Thoracic aorta (tissue), 2 donors: Measurements from ENCODE around the gene CTNNA2. TPM values are rescaled to one million over a fixed set of nuclear protein-coding genes. Genes with fewer than 3 reads are reported as not detected.

ENCODE experiments used
- ATAC-seq: fragments of 150-250 bp; one replicate; pipeline ENCODE4 v1.8.0; 2017; ENCODE audit warnings: low read depth; ENCODE audit not compliant: insufficient number of reproducible peaks, low FRiP score
- DNase-seq: peaks from one replicate; pipeline ENCODE4 v3.0.0-alpha.2; 2020; ENCODE audit warnings: low spot score
- H3K27ac ChIP-seq, 2 donors: fragments of 200-600 bp; sonication (generic); 1 replicate in 1 of 2; 2 replicates in 1 of 2; pipeline ENCODE4 v1.5.1; 2016; ENCODE audit warnings: mild to moderate bottlenecking in 2 of 2, moderate library complexity in 2 of 2
- H3K27me3 ChIP-seq: fragments of 200-600 bp; sonication (generic); replicated peaks from 2 replicates; pipeline ENCODE4 v1.6.0; 2016; ENCODE audit warnings: mild to moderate bottlenecking; ENCODE audit not compliant: insufficient read depth
- H3K36me3 ChIP-seq: fragments of 200-600 bp; sonication (generic); one replicate; pipeline ENCODE4 v1.5.1; 2016
- H3K4me1 ChIP-seq, 2 donors: fragments of 200-600 bp; sonication (generic); 1 replicate in 1 of 2; 2 replicates in 1 of 2; pipeline versions ENCODE4 v1.5.1 to v1.6.0; 2016; ENCODE audit warnings: low read depth in 2 of 2, mild to moderate bottlenecking in 1 of 2; ENCODE audit not compliant: control insufficient read depth in 1 of 2
- H3K4me3 ChIP-seq: fragments of 200-600 bp; sonication (generic); 2 replicates; pipeline ENCODE4 v1.5.1; 2016; ENCODE audit warnings: mild to moderate bottlenecking
- H3K9me3 ChIP-seq: fragments of 200-600 bp; sonication (generic); 2 replicates; pipeline ENCODE4 v1.5.1; 2016
- CTCF ChIP-seq: fragments of 200-600 bp; sonication (generic); IDR thresholded peaks from one replicate; pipeline ENCODE4 v1.5.1; 2019; ENCODE audit warnings: antibody characterized with exemption
- total RNA-seq, 2 donors: library from RNA; depleted of rRNA; stranded (reverse); fragments of >200 nt; gene quantifications; one replicate each; pipeline versions ENCODE4 v1.1.0 to v1.2.3, GENCODE V29; 2016

CTNNA2 gene
- total RNA-seq, 2 donors from 2014 or later: not detected

- no peaks in the 10 kb centered on the region for H3K27me3 ChIP-seq
- no peaks in the 10 kb centered on the region for H3K4me1 ChIP-seq
- H3K27ac ChIP-seq: no peak overlapping the region
- TF ChIP-seq CTCF: no peak
- H3K4me3 ChIP-seq: no peak overlapping the region
- no peaks in the 10 kb centered on the region for H3K36me3 ChIP-seq
- no peak for ATAC-seq
- no peaks in the 10 kb centered on the region for H3K9me3 ChIP-seq
- DNase-seq: no peak
Observed at GRCh38 chr2:80292474-80292873, 779.6 kb downstream of the CTNNA2 start.

DNA sequence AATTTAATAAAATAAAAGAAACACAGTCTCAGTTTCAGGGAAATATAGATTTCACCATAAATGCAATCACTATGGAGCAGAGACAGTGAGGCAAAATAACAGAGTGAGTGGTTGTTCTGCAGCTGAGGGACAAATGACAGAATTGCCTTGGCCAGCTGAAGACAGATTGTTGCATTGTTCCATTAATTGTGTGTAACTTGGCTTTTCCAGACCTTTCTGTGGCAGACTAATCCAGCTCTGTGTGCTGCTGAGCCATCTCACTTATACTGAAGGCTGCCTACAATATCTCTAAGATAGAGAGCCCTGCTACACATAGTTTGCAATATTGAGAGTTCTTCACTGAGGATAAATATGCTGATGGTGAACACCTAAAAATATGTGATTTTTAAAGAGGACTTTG lies 780.2 kb downstream of the CTNNA2 start:
- H3K27ac ChIP-seq: no peak overlapping the region
- TF ChIP-seq CTCF: no peak

GRCh38 chr2:80298954-80299353 lies 786.1 kb downstream of the CTNNA2 start:
- TF ChIP-seq CTCF: no peak
- no peaks in the 10 kb centered on the region for H3K27me3 ChIP-seq
- no peak overlapping the region for H3K4me3 ChIP-seq
- no peak overlapping the region for H3K27ac ChIP-seq
- DNase-seq: no peak
- no peaks in the 10 kb centered on the region for H3K36me3 ChIP-seq
- no peak for ATAC-seq
- H3K9me3 ChIP-seq: no peaks in the 10 kb centered on the region
- no peaks in the 10 kb centered on the region for H3K4me1 ChIP-seq

More for the DNA sequence above, 780.2 kb downstream of the CTNNA2 start:
- H3K4me1 ChIP-seq: no peaks in the 10 kb centered on the region
- H3K9me3 ChIP-seq: no peaks in the 10 kb centered on the region
- DNase-seq (no peak), ATAC-seq (no peak)
- no peaks in the 10 kb centered on the region for H3K27me3 ChIP-seq
- no peak overlapping the region for H3K4me3 ChIP-seq
- H3K36me3 ChIP-seq: no peaks in the 10 kb centered on the region

DNA sequence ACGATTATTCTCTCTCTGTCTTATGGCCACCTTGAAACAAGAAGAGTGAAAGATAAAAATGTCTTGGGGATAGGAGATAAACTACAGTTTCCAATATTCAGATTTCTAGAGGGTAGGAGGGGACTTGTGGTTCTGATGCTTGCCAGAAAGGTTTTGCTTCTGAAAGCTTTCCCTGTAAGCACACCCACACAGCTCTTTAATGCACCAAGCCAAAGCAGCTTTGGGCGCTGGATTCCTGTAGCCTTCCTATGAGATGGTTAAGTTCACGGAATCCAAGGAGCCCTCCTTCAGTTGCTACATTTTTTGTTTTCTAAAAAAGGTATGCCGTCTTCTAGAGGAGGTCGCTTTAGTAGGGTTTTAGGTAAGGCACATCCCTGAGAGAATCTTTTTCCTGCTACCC lies 786.8 kb downstream of the CTNNA2 start:
- Histone ChIP-seq H3K27ac (no peak overlapping the region), H3K4me3 (no peak overlapping the region), H3K27me3 (no peaks in the 10 kb centered on the region), H3K9me3 (no peaks in the 10 kb centered on the region), H3K36me3 (no peaks in the 10 kb centered on the region), H3K4me1 (no peaks in the 10 kb centered on the region)
- ATAC-seq (no peak), DNase-seq (no peak)
- TF ChIP-seq CTCF: no peak

DNA sequence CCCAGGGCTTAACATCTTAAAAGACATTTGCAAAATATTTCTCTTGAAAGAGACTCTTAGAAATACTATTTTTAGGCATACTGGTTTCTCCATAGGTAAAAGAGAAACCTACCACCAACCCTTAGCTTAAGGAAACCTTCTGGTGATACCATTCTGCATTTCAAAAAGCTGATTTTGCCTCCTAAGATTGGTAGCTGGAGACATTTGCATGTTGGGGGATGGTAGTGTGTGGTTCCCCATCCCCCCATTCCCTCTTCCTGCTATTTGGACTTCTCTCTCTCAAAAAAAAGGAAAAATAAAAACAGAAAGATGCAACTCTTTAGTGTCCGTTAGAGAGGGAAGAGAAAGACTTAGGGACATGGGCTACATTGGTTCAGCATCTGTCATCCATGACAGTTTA lies 787.5 kb downstream of the CTNNA2 start:
- ATAC-seq (no peak), DNase-seq (no peak)
- no peaks in the 10 kb centered on the region for H3K4me1 ChIP-seq
- TF ChIP-seq CTCF: no peak
- H3K36me3 ChIP-seq: no peaks in the 10 kb centered on the region
- H3K9me3 ChIP-seq: no peaks in the 10 kb centered on the region
- no peaks in the 10 kb centered on the region for H3K27me3 ChIP-seq
- no peak overlapping the region for H3K4me3 ChIP-seq
- H3K27ac ChIP-seq: no peak overlapping the region
